Measurements from ENCODE around the gene TMPRSS4. TPM values are rescaled to one million over a fixed set of nuclear protein-coding genes. Genes with fewer than 3 reads are reported as not detected.

The TMPRSS4 gene
- total RNA-seq, 4 donors from 2014 or later, result 41.3 to 274 (median 159) TPM

DNA sequence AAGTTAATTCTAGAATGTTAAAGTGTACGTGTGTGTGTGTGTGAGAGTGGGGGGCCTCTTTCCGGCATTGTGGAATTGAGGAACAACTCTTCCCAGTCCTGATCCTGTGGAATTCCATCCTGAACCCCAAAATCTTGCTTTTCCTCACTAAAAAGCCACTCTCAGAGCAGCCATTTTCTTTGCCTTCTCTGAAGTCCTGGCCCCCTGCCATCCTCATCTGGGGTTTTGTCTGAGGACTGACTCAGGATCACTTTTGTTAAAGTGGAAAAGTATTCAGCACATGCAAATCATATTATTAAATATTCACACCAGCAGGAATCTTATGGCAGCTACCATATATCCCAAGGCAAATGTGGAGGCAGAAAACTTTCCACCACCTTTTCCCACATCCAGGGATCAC lies 72.0 kb downstream of the TMPRSS4 start:
- no peak for DNase-seq
- TF ChIP-seq, protein P1, sequence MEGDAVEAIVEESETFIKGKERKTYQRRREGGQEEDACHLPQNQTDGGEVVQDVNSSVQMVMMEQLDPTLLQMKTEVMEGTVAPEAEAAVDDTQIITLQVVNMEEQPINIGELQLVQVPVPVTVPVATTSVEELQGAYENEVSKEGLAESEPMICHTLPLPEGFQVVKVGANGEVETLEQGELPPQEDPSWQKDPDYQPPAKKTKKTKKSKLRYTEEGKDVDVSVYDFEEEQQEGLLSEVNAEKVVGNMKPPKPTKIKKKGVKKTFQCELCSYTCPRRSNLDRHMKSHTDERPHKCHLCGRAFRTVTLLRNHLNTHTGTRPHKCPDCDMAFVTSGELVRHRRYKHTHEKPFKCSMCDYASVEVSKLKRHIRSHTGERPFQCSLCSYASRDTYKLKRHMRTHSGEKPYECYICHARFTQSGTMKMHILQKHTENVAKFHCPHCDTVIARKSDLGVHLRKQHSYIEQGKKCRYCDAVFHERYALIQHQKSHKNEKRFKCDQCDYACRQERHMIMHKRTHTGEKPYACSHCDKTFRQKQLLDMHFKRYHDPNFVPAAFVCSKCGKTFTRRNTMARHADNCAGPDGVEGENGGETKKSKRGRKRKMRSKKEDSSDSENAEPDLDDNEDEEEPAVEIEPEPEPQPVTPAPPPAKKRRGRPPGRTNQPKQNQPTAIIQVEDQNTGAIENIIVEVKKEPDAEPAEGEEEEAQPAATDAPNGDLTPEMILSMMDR (IDR thresholded peaks at IDR 0.05), result no peak
- no peak for TF ChIP-seq POLR2A (IDR thresholded peaks at IDR 0.05)
- Histone ChIP-seq H3K9me3 (no peaks in the 10 kb centered on the region), H3K4me1 (peaks cover 0 to 22% (median 4%) of the 10 kb centered on the region in 4 donors), H3K27me3 (peaks cover 0 to 15% of the 10 kb centered on the region in 2 donors), H3K27ac (no peak overlapping the region), H3K36me3 (no peaks in the 10 kb centered on the region), H3K4me3 (no peak overlapping the region)

- peaks cover 0 to 17% of the 10 kb centered on the region in 2 donors for H3K27me3 ChIP-seq
- peaks cover 0 to 22% (median 4%) of the 10 kb centered on the region in 4 donors for H3K4me1 ChIP-seq
- H3K4me3 ChIP-seq, result no peak overlapping the region
- no peak for DNase-seq
- no peaks in the 10 kb centered on the region for H3K9me3 ChIP-seq
- H3K27ac ChIP-seq, result no peak overlapping the region
- H3K36me3 ChIP-seq, result no peaks in the 10 kb centered on the region
- no peak for TF ChIP-seq POLR2A (IDR thresholded peaks at IDR 0.05)
- TF ChIP-seq, protein P1 (IDR thresholded peaks at IDR 0.05), result no peak
Observed at GRCh38 chr11:118149493-118149892, 72.6 kb downstream of the TMPRSS4 start.

- H3K4me3 ChIP-seq, result no peak overlapping the region
- DNase-seq, result no peak
- no peaks in the 10 kb centered on the region for H3K9me3 ChIP-seq
- peaks cover 0 to 17% (median 0%) of the 10 kb centered on the region in 4 donors for H3K4me1 ChIP-seq
- TF ChIP-seq, protein P1 (IDR thresholded peaks at IDR 0.05), result no peak
- no peak for TF ChIP-seq POLR2A (IDR thresholded peaks at IDR 0.05)
- H3K36me3 ChIP-seq, result no peaks in the 10 kb centered on the region
- H3K27me3 ChIP-seq, result peaks cover 0 to 28% of the 10 kb centered on the region in 2 donors
- no peak overlapping the region for H3K27ac ChIP-seq
Observed at GRCh38 chr11:118151431-118151830, 74.6 kb downstream of the TMPRSS4 start.

GRCh38 chr11:118152020-118152551 lies 75.2 kb downstream of the TMPRSS4 start:
- Histone ChIP-seq H3K27ac (no peak overlapping the region), H3K4me1 (peaks cover 0 to 24% (median 0%) of the 10 kb centered on the region in 4 donors), H3K9me3 (no peaks in the 10 kb centered on the region), H3K4me3 (peak overlapping the region in 3 of 4 donors; percentile 39 to 58 (median 52)), H3K27me3 (peaks cover 0 to 31% of the 10 kb centered on the region in 2 donors), H3K36me3 (no peaks in the 10 kb centered on the region)
- no peak for TF ChIP-seq POLR2A (IDR thresholded peaks at IDR 0.05)
- TF ChIP-seq, protein P1 (IDR thresholded peaks at IDR 0.05), result no peak
- DNase-seq, result no peak

- DNase-seq, result peak in 2 of 3 donors; percentile 55 to 68
- TF ChIP-seq, protein P1 (IDR thresholded peaks at IDR 0.05), result no peak
- TF ChIP-seq POLR2A (IDR thresholded peaks at IDR 0.05), result no peak
- H3K27ac ChIP-seq, result no peak within 1 kb of the TSS
- H3K4me3 ChIP-seq, result peak within 1 kb of the TSS; percentile 17 to 58 (median 46)
- H3K36me3 ChIP-seq, result no peaks in the 10 kb centered on the region
- peaks cover 0 to 31% of the 10 kb centered on the region in 2 donors for H3K27me3 ChIP-seq
- H3K9me3 ChIP-seq, result no peaks in the 10 kb centered on the region
- peaks cover 0 to 24% (median 0%) of the 10 kb centered on the region in 4 donors for H3K4me1 ChIP-seq
Observed at GRCh38 chr11:118152552-118153471, 75.9 kb downstream of the TMPRSS4 start, which contains the start of gene SCN4B. SCN4B (minus strand) TSS chr11:118152823; CDS start chr11:118152673, 150 bp downstream.
